A549 treated with RU486 at 1 μM for 4 hours (cell line): ENCODE measurements around the gene MLC1. TPM values are rescaled to one million over a fixed set of nuclear protein-coding genes. Genes with fewer than 3 reads are reported as not detected.

Experiments
- total RNA-seq: library from RNA; stranded (reverse); fragments of 200-300 nt; extraction: Qiagen RNA extraction; gene quantifications from 5 replicates; pipeline ENCODE4 v1.2.3, GENCODE V29; 2022; ENCODE audit warnings: low read depth

MLC1 gene
- total RNA-seq, result 0.05 to 0.06 TPM in 2 of 5 replicates, not detected in the others

GRCh38 chr22:50085211-50085972 is at the start of gene MLC1:
Gene MLC1, minus strand, starts transcription at chr22:50085426. Its CDS starts 524 bp downstream, at chr22:50084902.

GRCh38 chr22:50089682-50090411 is 4.6 kb upstream of the MLC1 start, which contains the start of gene MOV10L1:
Gene MOV10L1, plus strand, starts transcription at chr22:50090006. Its CDS starts 83 bp downstream, at chr22:50090089.

GRCh38 chr22:50058061-50058905 is 26.9 kb downstream of the MLC1 start, which contains the start of gene TTLL8:
Gene TTLL8, minus strand, starts transcription at chr22:50058298.

GRCh38 chr22:50012211-50013181 is 72.7 kb downstream of the MLC1 start, which contains the start of gene IL17REL:
Gene IL17REL, minus strand, starts transcription at chr22:50012765. Its CDS starts 119 bp downstream, at chr22:50012646.

Other genes starting within 250 kb of the MLC1 start
- 8.0 to 12.1 TPM (median 11.6 TPM) in 5 replicates for gene ZBED4, start 231.6 kb downstream of the MLC1 start, total RNA-seq
- 5.2 to 12.3 TPM (median 11.1 TPM) in 5 replicates for gene ALG12, start 167.0 kb downstream of the MLC1 start, total RNA-seq
- 17.3 to 28.1 TPM (median 26.9 TPM) in 5 replicates for gene CRELD2, start 166.8 kb downstream of the MLC1 start, total RNA-seq
- gene PIM3, start 124.7 kb downstream of the MLC1 start, total RNA-seq, result 21.6 to 43.2 TPM (median 37.1 TPM) in 5 replicates
- 0.02 TPM in 1 of 5 replicates, not detected in the others for gene IL17REL, start 72.7 kb downstream of the MLC1 start, total RNA-seq
- not detected in 5 replicates for gene TTLL8, start 27.1 kb downstream of the MLC1 start, total RNA-seq
- gene MOV10L1, start 4.6 kb upstream of the MLC1 start, total RNA-seq, result not detected in 5 replicates
- 5.7 to 8.5 TPM (median 6.9 TPM) in 5 replicates for gene PANX2, start 85.3 kb upstream of the MLC1 start, total RNA-seq
- gene TRABD, start 100.5 kb upstream of the MLC1 start, total RNA-seq, result 21.0 to 39.4 TPM (median 33.3 TPM) in 5 replicates
- gene SELENOO, start 115.6 kb upstream of the MLC1 start, total RNA-seq, result 12.7 to 21.3 TPM (median 18.0 TPM) in 5 replicates
- 5.7 to 11.4 TPM (median 9.5 TPM) in 5 replicates for gene TUBGCP6, start 159.6 kb upstream of the MLC1 start, total RNA-seq
- 6.3 to 11.7 TPM (median 9.3 TPM) in 5 replicates for gene HDAC10, start 165.8 kb upstream of the MLC1 start, total RNA-seq
- gene MAPK12, start 176.3 kb upstream of the MLC1 start, total RNA-seq, result 17.6 to 25.8 TPM (median 22.1 TPM) in 5 replicates
- 4.2 to 7.2 TPM (median 6.6 TPM) in 5 replicates for gene MAPK11, start 185.0 kb upstream of the MLC1 start, total RNA-seq
- gene PLXNB2, start 222.2 kb upstream of the MLC1 start, total RNA-seq, result 85.8 to 126 TPM (median 108 TPM) in 5 replicates
- 2.1 to 3.3 TPM (median 2.7 TPM) in 5 replicates for gene DENND6B, start 241.6 kb upstream of the MLC1 start, total RNA-seq